A549 (cell line): ENCODE data around the gene CCDC92B. TPM values are rescaled to one million over a fixed set of nuclear protein-coding genes. Genes with fewer than 3 reads are reported as not detected.

Source experiments
- ATAC-seq, 2 experiments: fragments of 200-7000 bp in 1 of 2; fragments of >200 bp in 1 of 2; cut with Nextera tagmentation in 1 of 2; cut with Tn5 transposase in 1 of 2; 3 replicates each; pipeline versions ENCODE4 v1.8.0 to v1.9.1; 2018 to 2020; ENCODE audit warnings: mild to moderate bottlenecking in 1 of 2, moderate library complexity in 1 of 2
- CTCF ChIA-PET: fragments of 300-600 bp; sonication (Branson Sonifier 250); formaldehyde crosslinking; extraction: SDS; loops from one replicate; lab custom pipeline; 2021; ENCODE audit warnings: antibody characterized with exemption, inconsistent platforms; lab: Yijun Ruan, JAX
- POLR2A ChIA-PET: fragments of 350-600 bp; formaldehyde crosslinking; extraction: SDS; loops from one replicate; lab custom pipeline; 2021; ENCODE audit warnings: antibody characterized with exemption, inconsistent platforms; lab: Yijun Ruan, JAX
- DNase-seq, 2 experiments: peaks; one replicate each; pipeline versions ENCODE4 v3.0.0 to v3.0.0-alpha.2; 2011 to 2016; ENCODE audit warnings: low read depth in 1 of 2, low spot score in 1 of 2
- FAIRE-seq: peaks from 2 replicates; lab custom pipeline; 2011; peaks lifted over from hg19 to GRCh38; lab: Jason Lieb, UNC
- H3K27ac ChIP-seq, 2 experiments: fragments of >200 bp; sonication (Bioruptor Twin); formaldehyde crosslinking; 3 replicates each; pipeline ENCODE4 v1.5.1; 2016 to 2017
- H3K4me1 ChIP-seq: fragments of >200 bp; sonication (Bioruptor Twin); formaldehyde crosslinking; 3 replicates; pipeline ENCODE4 v1.6.1; 2016
- H3K4me2 ChIP-seq: fragments of >200 bp; sonication (Bioruptor Twin); formaldehyde crosslinking; 3 replicates; pipeline ENCODE4 v1.6.1; 2016
- H3K4me3 ChIP-seq: fragments of >200 bp; sonication (Bioruptor Twin); formaldehyde crosslinking; 3 replicates; pipeline ENCODE4 v1.5.1; 2016
- H3K9me3 ChIP-seq: fragments of >200 bp; sonication (Bioruptor Twin); formaldehyde crosslinking; 3 replicates; pipeline ENCODE4 v1.6.1; 2016
- CBX8 ChIP-seq: fragments of 200-600 bp; sonication (generic); IDR thresholded peaks from 2 replicates; pipeline ENCODE4 v1.6.1; 2016
- CEBPB ChIP-seq, 2 experiments: fragments of >200 bp in 1 of 2; sonication (Bioruptor Twin) in 1 of 2; formaldehyde crosslinking in 1 of 2; IDR thresholded peaks; 2 replicates each; pipeline ENCODE4 v1.6.1; 2012 to 2016
- CHD2 ChIP-seq: fragments of 150-350 bp; IDR thresholded peaks from 2 replicates; pipeline ENCODE4 v1.6.1; 2014; ENCODE audit warnings: low read length; ENCODE audit not compliant: partially characterized antibody
- CHD4 ChIP-seq: fragments of 200-600 bp; sonication (generic); IDR thresholded peaks from 2 replicates; pipeline ENCODE4 v1.6.1; 2016; ENCODE audit warnings: antibody characterized with exemption, mild to moderate bottlenecking, borderline replicate concordance
- EHMT2 ChIP-seq: fragments of 200-600 bp; sonication (generic); IDR thresholded peaks from 2 replicates; pipeline ENCODE4 v1.6.1; 2016; ENCODE audit warnings: antibody characterized with exemption, low read depth, mild to moderate bottlenecking, moderate library complexity
- EP300 ChIP-seq, 2 experiments: fragments of >200 bp; sonication (Bioruptor Twin); formaldehyde crosslinking; IDR thresholded peaks; 2 replicates in 1 of 2; 3 replicates in 1 of 2; pipeline ENCODE4 v1.6.1; 2016 to 2017
- ESRRA ChIP-seq: fragments of 150-350 bp; IDR thresholded peaks from 2 replicates; pipeline ENCODE4 v1.6.1; 2014; ENCODE audit warnings: mild to moderate bottlenecking, low read length, borderline replicate concordance
- FOSB ChIP-seq: fragments of 250-450 bp; sonication (Bioruptor Pico); IDR thresholded peaks from 2 replicates; pipeline ENCODE4 v1.5.0; 2020; ENCODE audit warnings: mild to moderate bottlenecking, moderate library complexity
- FOSL2 ChIP-seq, 2 experiments: fragments of 450-650 bp in 1 of 2; fragments of >200 bp in 1 of 2; sonication (Bioruptor Twin) in 1 of 2; formaldehyde crosslinking; IDR thresholded peaks; 2 replicates each; pipeline versions ENCODE4 v1.5.0 to v1.6.1; 2016 to 2020; ENCODE audit warnings: mild to moderate bottlenecking in 1 of 2, moderate library complexity in 1 of 2
- HOXB13 ChIP-seq: fragments of 250-450 bp; sonication (Bioruptor Pico); IDR thresholded peaks from 2 replicates; pipeline ENCODE4 v1.5.0; 2020; ENCODE audit warnings: low read depth, mild to moderate bottlenecking, moderate library complexity
- JUN ChIP-seq, 2 experiments: fragments of >200 bp; sonication (Bioruptor Twin); formaldehyde crosslinking; IDR thresholded peaks; 2 replicates in 1 of 2; 3 replicates in 1 of 2; pipeline ENCODE4 v1.6.1; 2016 to 2017
- JUNB ChIP-seq: fragments of >200 bp; sonication (Bioruptor Twin); formaldehyde crosslinking; IDR thresholded peaks from 2 replicates; pipeline ENCODE4 v1.6.1; 2016
- MAFK ChIP-seq: fragments of 450-650 bp; IDR thresholded peaks from 2 replicates; pipeline ENCODE4 v1.6.1; 2014; ENCODE audit not compliant: partially characterized antibody
- MAZ ChIP-seq: fragments of 150-350 bp; IDR thresholded peaks from 2 replicates; pipeline ENCODE4 v1.6.1; 2014; ENCODE audit warnings: antibody characterized with exemption, low read depth, low read length, borderline replicate concordance
- NPAS2 ChIP-seq: fragments of 250-450 bp; sonication (Bioruptor Pico); IDR thresholded peaks from 2 replicates; pipeline ENCODE4 v1.8.0; 2022; ENCODE audit warnings: mild to moderate bottlenecking, moderate library complexity, borderline replicate concordance
- NR3C1 ChIP-seq: fragments of >200 bp; sonication (Bioruptor Twin); formaldehyde crosslinking; IDR thresholded peaks from 3 replicates; pipeline ENCODE4 v1.6.1; 2017
- POLR2A ChIP-seq: IDR thresholded peaks from 2 replicates; pipeline ENCODE4 v1.6.1; 2012; ENCODE audit warnings: mild to moderate bottlenecking, low read length
- RAD21 ChIP-seq, 2 experiments: fragments of >200 bp in 1 of 2; sonication (Bioruptor Twin) in 1 of 2; formaldehyde crosslinking in 1 of 2; IDR thresholded peaks in 1 of 2; conservative IDR thresholded peaks in 1 of 2; 2 replicates in 1 of 2; 3 replicates in 1 of 2; pipeline ENCODE4 v1.6.1; 2012 to 2018; ENCODE audit warnings: inconsistent platforms in 1 of 2
- RNF2 ChIP-seq: fragments of 200-600 bp; sonication (generic); IDR thresholded peaks from 2 replicates; pipeline ENCODE4 v1.6.1; 2016; ENCODE audit warnings: low read depth, mild to moderate bottlenecking, antibody characterized with exemption, moderate library complexity, borderline replicate concordance
- TP53 ChIP-seq: fragments of 250-450 bp; sonication (Bioruptor Pico); IDR thresholded peaks from 2 replicates; pipeline ENCODE4 v1.5.0; 2021; ENCODE audit warnings: mild to moderate bottlenecking, moderate library complexity
- ZC3H11A ChIP-seq: fragments of 450-650 bp; IDR thresholded peaks from 2 replicates; pipeline ENCODE4 v1.6.1; 2014; ENCODE audit warnings: antibody characterized with exemption, mild to moderate bottlenecking
- ZFP36 ChIP-seq: fragments of 450-650 bp; IDR thresholded peaks from 2 replicates; pipeline ENCODE4 v1.6.1; 2014; ENCODE audit warnings: borderline replicate concordance; ENCODE audit not compliant: partially characterized antibody
- ZSCAN20 ChIP-seq: fragments of 250-450 bp; sonication (Bioruptor Pico); IDR thresholded peaks from 2 replicates; pipeline ENCODE4 v1.8.0; 2022; ENCODE audit warnings: mild to moderate bottlenecking, moderate library complexity
- WGBS: methylation state at CpG from one replicate; pipeline ENCODE4 v1.1.6; 2017; ENCODE audit errors: missing lambda C conversion rate; 5-methylcytosine and 5-hydroxymethylcytosine counted together
- polyA plus RNA-seq, 4 experiments: library from polyadenylated mRNA; depleted of rRNA in 3 of 4; stranded (reverse); fragments of >200 nt; fragmentation: RNase III in 1 of 4; extraction: RNeasy Plus Mini Kit Qiagen cat#74134 plus additional on column Dnase treatment in 1 of 4; gene quantifications; 2 replicates in 3 of 4; 3 replicates in 1 of 4; pipeline ENCODE4 v1.2.3, GENCODE V29; 2011 to 2017
- TF ChIP-seq, protein P1 (sequence below): fragments of >200 bp; sonication (Bioruptor Twin); formaldehyde crosslinking; IDR thresholded peaks from 3 replicates; pipeline ENCODE4 v1.6.1; 2016
- TF ChIP-seq, protein P2 (sequence below): fragments of 250-450 bp; sonication (Bioruptor Pico); IDR thresholded peaks from 2 replicates; pipeline ENCODE4 v1.5.0; 2020; ENCODE audit warnings: low read depth, mild to moderate bottlenecking, moderate library complexity
- TF ChIP-seq, protein P3 (sequence below): fragments of >200 bp; sonication (Bioruptor Twin); formaldehyde crosslinking; IDR thresholded peaks from 3 replicates; pipeline ENCODE4 v1.5.1; 2016
- TF ChIP-seq, protein P4 (sequence below): fragments of 150-350 bp; IDR thresholded peaks from 2 replicates; pipeline ENCODE4 v1.6.1; 2014; ENCODE audit warnings: low read depth, mild to moderate bottlenecking, low read length
- TF ChIP-seq, protein P5 (sequence below): fragments of >200 bp; sonication (Bioruptor Twin); formaldehyde crosslinking; IDR thresholded peaks from 2 replicates; pipeline ENCODE4 v1.6.1; 2016
- TF ChIP-seq, protein P6 (sequence below): IDR thresholded peaks from 2 replicates; pipeline ENCODE4 v1.6.1; 2012

Gene CCDC92B
- polyA plus RNA-seq, 2 of the 4 experiments (the other 2 are of a cell fraction), result 0.05 to 0.08 TPM

DNA sequence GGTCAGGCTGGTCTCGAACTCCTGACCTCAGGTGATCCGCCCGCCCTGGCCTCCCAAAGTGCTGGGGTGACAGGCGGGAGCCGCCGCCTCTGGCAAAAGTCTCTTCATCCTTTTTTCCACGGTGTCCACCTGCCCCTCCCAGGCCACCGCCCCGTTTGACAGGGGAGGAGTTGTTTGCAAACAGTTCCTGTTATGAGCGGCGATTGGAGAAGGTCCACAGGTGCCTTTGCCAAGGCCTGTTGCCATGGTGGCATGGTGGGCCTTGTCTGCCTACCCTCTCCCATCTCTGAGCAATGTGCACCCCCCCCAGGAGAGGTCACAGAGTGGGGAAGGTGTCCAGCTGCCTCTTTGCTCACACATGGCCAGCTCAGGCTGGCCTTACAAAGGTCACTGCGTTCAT lies 30.8 kb upstream of the CCDC92B start:
- Histone ChIP-seq H3K4me1 (peaks cover 5% of the 10 kb centered on the region), H3K27ac (no peak overlapping the region), H3K4me3 (no peak overlapping the region), H3K9me3 (no peaks in the 10 kb centered on the region), H3K4me2 (no peak overlapping the region)
- ATAC-seq (no peak), DNase-seq (no peak), FAIRE-seq (no peak)
- 65% methylated on average over 12 of the region's 12 CpGs for WGBS
- ChIA-PET CTCF (no interaction called here), POLR2A (no interaction called here)
- TF ChIP-seq FOSB (CRISPR knock-in tag) (no peak), MAFK (no peak), POLR2A (no peak), TP53 (CRISPR knock-in tag) (no peak), JUNB (no peak), ZSCAN20 (CRISPR knock-in tag) (no peak), CHD4 (no peak), HOXB13 (CRISPR knock-in tag) (no peak), EHMT2 (no peak), ESRRA (no peak), ZC3H11A (no peak), ZFP36 (no peak), NPAS2 (CRISPR knock-in tag) (no peak)

DNA sequence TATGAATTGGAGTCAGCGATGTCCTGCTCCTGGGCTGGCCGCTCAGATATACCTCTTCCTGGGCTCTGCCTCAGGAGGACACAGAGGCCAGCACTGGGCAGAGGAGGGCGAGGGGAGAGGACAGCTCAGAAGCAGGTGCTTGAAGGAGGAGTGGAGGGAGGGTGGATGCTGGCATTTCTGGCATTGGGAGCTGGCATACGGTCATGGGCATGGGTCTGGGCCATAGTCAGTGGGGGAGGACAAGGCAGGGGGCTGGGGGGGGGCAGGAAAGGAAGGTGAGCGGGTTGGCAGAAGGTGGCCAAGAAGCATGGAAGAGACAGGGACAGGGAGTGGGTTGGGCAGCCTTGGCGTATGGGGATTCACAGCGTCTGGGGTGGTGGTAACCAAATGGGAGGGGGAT lies 30.1 kb upstream of the CCDC92B start:
- FAIRE-seq (no peak), DNase-seq (no peak), ATAC-seq (no peak)
- ChIA-PET CTCF (interaction anchor here (1.2 kb wide), 1 partner anchor 12 kb away, joined by 3 read pairs; no protein-coding TSS in a partner anchor), POLR2A (no interaction called here)
- no peak overlapping the region for H3K27ac ChIP-seq
- 74% methylated on average over 7 of the region's 7 CpGs for WGBS
- no peak for TF ChIP-seq JUN (IDR thresholded peaks at IDR 0.05)
- TF ChIP-seq ZSCAN20 (CRISPR knock-in tag), result no peak
- TF ChIP-seq, protein P1, sequence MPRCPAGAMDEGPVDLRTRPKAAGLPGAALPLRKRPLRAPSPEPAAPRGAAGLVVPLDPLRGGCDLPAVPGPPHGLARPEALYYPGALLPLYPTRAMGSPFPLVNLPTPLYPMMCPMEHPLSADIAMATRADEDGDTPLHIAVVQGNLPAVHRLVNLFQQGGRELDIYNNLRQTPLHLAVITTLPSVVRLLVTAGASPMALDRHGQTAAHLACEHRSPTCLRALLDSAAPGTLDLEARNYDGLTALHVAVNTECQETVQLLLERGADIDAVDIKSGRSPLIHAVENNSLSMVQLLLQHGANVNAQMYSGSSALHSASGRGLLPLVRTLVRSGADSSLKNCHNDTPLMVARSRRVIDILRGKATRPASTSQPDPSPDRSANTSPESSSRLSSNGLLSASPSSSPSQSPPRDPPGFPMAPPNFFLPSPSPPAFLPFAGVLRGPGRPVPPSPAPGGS, result no peak
- TF ChIP-seq, protein P2, sequence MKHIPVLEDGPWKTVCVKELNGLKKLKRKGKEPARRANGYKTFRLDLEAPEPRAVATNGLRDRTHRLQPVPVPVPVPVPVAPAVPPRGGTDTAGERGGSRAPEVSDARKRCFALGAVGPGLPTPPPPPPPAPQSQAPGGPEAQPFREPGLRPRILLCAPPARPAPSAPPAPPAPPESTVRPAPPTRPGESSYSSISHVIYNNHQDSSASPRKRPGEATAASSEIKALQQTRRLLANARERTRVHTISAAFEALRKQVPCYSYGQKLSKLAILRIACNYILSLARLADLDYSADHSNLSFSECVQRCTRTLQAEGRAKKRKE (CRISPR knock-in tag), result no peak
- TF ChIP-seq, protein P3, sequence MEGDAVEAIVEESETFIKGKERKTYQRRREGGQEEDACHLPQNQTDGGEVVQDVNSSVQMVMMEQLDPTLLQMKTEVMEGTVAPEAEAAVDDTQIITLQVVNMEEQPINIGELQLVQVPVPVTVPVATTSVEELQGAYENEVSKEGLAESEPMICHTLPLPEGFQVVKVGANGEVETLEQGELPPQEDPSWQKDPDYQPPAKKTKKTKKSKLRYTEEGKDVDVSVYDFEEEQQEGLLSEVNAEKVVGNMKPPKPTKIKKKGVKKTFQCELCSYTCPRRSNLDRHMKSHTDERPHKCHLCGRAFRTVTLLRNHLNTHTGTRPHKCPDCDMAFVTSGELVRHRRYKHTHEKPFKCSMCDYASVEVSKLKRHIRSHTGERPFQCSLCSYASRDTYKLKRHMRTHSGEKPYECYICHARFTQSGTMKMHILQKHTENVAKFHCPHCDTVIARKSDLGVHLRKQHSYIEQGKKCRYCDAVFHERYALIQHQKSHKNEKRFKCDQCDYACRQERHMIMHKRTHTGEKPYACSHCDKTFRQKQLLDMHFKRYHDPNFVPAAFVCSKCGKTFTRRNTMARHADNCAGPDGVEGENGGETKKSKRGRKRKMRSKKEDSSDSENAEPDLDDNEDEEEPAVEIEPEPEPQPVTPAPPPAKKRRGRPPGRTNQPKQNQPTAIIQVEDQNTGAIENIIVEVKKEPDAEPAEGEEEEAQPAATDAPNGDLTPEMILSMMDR, result no peak
- no peak for TF ChIP-seq RNF2
- TF ChIP-seq, protein P4, sequence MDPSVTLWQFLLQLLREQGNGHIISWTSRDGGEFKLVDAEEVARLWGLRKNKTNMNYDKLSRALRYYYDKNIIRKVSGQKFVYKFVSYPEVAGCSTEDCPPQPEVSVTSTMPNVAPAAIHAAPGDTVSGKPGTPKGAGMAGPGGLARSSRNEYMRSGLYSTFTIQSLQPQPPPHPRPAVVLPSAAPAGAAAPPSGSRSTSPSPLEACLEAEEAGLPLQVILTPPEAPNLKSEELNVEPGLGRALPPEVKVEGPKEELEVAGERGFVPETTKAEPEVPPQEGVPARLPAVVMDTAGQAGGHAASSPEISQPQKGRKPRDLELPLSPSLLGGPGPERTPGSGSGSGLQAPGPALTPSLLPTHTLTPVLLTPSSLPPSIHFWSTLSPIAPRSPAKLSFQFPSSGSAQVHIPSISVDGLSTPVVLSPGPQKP, result no peak
- TF ChIP-seq EP300 (IDR thresholded peaks at IDR 0.05), result no peak
- no peak for TF ChIP-seq POLR2A
- TF ChIP-seq RAD21 (conservative IDR thresholded peaks at IDR 0.05 in 1 of 2, IDR thresholded peaks at IDR 0.05 in 1 of 2), result no peak
- TF ChIP-seq NR3C1, result no peak
- TF ChIP-seq MAZ, result no peak
- TF ChIP-seq, protein P5, sequence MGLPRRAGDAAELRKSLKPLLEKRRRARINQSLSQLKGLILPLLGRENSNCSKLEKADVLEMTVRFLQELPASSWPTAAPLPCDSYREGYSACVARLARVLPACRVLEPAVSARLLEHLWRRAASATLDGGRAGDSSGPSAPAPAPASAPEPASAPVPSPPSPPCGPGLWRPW, result no peak
- TF ChIP-seq FOSL2 (IDR thresholded peaks at IDR 0.05), result no peak
- no peak for TF ChIP-seq FOSL2 (CRISPR knock-in tag; IDR thresholded peaks at IDR 0.05)
- TF ChIP-seq CEBPB (IDR thresholded peaks at IDR 0.05), result no peak
- TF ChIP-seq EHMT2, result no peak
- no peak for TF ChIP-seq CHD2
- no peak for TF ChIP-seq CBX8
- TF ChIP-seq, protein P6, sequence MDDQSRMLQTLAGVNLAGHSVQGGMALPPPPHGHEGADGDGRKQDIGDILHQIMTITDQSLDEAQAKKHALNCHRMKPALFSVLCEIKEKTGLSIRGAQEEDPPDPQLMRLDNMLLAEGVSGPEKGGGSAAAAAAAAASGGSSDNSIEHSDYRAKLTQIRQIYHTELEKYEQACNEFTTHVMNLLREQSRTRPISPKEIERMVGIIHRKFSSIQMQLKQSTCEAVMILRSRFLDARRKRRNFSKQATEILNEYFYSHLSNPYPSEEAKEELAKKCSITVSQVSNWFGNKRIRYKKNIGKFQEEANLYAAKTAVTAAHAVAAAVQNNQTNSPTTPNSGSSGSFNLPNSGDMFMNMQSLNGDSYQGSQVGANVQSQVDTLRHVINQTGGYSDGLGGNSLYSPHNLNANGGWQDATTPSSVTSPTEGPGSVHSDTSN, result no peak
- H3K4me3 ChIP-seq, result no peak overlapping the region
- H3K4me2 ChIP-seq, result no peak overlapping the region
- H3K4me1 ChIP-seq, result peaks cover 5% of the 10 kb centered on the region
- H3K9me3 ChIP-seq, result no peaks in the 10 kb centered on the region
